Kidney tubule cell (primary cell): ENCODE results near the gene UPK1B.
"Not testable (repeated sequence)": the region's sequence is repeated elsewhere in the genome, so short reads cannot be mapped to it uniquely, and the experiment has no call there.

Experiments used
- DNase-seq: peaks from one replicate; pipeline ENCODE4 v3.0.0-alpha.2; 2018; ENCODE audit warnings: low spot score

Gene UPK1B

GRCh38 chr3:119225121-119225520 is 51.7 kb downstream of the UPK1B start:
- DNase-seq, result no peak

GRCh38 chr3:119227070-119227850 is 53.9 kb downstream of the UPK1B start:
- no peak for DNase-seq

GRCh38 chr3:119228373-119229145 is 55.2 kb downstream of the UPK1B start:
- no peak for DNase-seq

GRCh38 chr3:119229190-119229589 is 55.8 kb downstream of the UPK1B start:
- no peak for DNase-seq

GRCh38 chr3:119230071-119230470 is 56.7 kb downstream of the UPK1B start:
- DNase-seq, result no peak

DNA sequence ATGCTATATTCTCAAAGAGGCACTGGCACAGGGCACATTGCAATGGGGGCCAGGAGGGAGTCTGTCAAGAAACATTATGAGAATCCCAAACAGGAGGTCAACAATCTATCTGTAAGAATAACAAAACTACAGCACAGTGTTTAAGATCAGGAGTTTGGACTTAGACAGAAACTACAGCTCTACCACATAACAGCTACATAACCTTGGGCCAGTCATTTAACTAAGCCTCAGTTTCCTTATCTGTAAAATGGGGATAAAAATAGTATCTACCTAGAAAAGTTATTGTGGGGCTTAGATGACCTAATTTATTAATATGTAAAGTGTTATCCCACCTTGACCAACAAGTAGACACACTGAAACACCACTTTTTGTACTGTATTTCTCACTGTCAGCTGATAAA is 57.3 kb downstream of the UPK1B start:
- no peak for DNase-seq

- no peak for DNase-seq
Observed at GRCh38 chr3:119234610-119235009, 61.2 kb downstream of the UPK1B start.

DNA sequence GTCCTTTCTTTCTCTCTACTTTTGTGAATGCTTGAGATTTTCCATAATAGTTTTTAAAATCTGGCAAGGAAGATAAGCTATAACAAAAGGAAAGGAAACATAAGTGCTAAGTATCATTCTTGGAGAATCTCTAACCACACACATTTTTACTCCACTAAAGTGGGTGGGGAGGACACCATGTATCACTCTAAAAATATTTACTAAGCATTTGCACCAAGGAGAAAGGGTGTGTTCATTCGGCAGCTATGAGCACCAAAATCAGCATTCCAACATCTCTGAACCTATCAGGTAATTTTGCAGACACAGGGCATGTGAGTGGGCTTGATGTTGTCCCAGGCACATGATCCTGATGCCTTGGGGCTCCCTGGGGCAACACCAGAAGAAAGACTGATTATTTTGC is 61.8 kb downstream of the UPK1B start:
- DNase-seq, result peak; percentile 72

GRCh38 chr3:119236756-119237155 is 63.4 kb downstream of the UPK1B start:
- no peak for DNase-seq

- no peak for DNase-seq
Observed at GRCh38 chr3:119237299-119237698, 63.9 kb downstream of the UPK1B start.

DNA sequence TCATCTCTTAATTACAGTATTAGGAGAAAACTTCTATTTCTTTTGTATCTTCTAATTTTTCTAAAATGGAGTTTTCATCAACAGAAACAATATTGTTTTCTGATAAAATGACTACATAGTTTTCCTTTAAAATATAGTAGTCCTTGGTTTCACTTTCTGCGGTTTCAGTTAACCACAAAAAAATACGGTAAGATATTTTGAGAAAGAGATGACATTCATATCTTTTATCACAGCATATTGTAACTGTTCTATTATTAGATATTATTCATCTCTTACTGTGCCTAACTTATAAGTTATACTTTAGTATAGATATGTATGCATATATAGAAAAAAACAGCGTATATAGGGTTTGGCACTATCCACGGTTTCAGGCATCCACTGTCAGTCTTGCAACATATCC is 65.0 kb downstream of the UPK1B start:
- DNase-seq, result no peak

DNA sequence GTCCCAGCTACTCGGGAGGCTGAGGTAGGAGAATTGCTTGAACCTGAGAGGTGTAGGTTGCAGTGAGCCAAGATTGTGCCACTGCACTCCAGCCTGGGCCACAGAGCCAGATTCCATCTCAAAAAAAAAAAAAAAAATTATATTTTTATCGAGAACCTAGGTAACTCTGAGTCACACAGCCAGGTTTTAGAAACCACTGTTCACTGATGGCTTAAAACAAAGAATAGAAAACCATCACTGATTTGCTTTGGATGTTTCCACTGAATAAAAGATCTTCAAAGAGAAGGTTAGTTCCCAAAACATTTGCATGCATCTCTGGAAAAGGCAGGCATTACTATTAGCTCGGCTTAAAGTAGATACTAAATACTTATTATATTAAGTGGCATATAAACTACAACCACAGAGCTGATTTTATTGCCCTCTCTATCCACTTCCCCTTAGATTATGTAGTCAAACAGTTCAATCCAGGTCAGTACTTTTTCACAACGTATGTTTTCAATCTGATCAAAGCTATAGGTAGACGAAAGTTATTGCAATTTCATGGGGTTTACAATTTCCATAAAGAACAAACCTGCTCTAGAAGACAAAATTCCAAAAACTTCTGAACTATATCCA is 65.9 kb downstream of the UPK1B start:
- peak; percentile 22 for DNase-seq

- peak; percentile 31 for DNase-seq
Observed at GRCh38 chr3:119240101-119240590, 66.7 kb downstream of the UPK1B start.

DNA sequence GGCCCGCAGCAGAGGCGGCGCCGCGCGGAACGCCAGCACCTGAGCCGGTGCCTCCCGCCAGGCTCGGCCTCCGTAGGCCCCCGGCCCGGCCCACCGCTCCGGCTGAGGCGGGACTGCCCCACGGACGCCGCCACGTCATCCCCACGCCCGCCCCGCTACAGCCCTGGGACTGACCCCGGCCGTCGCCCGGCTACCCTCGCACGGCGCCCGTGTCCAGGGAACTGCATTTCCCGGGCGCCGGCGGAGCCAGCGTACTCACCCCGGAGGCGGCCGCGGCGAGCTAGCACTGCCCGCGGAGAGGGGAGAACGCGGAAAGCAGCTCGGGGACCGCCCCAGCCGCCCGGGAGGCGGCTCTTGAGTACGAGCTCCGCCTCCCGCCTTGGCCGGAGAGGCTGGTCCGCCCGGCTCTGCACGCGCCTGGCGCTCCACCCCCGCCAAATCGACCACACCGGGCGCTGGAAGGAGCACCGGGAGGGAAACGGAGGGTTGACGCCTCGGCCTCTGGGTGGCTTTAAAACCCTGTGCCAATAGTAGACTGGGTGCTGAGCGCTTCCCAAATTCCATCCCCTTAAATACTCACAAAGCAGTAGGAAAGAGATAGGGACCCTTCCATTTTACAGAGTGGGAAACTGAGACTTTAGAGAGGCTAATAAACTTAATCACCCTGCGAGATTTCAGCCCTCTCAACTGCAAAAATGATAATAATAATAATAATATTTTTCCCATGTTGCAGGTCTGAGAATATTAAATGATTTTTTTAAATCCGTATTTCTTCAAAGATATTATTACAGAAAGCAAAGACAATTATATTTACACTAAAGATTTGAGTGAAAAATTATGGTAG is 67.4 kb downstream of the UPK1B start, which contains the start of gene B4GALT4:
B4GALT4 (minus strand) TSS at position 288 of the 844 bp plus-strand sequence. CDS start 10,779 bp downstream, outside the sequence.
- DNase-seq, result peak; percentile 91

DNA sequence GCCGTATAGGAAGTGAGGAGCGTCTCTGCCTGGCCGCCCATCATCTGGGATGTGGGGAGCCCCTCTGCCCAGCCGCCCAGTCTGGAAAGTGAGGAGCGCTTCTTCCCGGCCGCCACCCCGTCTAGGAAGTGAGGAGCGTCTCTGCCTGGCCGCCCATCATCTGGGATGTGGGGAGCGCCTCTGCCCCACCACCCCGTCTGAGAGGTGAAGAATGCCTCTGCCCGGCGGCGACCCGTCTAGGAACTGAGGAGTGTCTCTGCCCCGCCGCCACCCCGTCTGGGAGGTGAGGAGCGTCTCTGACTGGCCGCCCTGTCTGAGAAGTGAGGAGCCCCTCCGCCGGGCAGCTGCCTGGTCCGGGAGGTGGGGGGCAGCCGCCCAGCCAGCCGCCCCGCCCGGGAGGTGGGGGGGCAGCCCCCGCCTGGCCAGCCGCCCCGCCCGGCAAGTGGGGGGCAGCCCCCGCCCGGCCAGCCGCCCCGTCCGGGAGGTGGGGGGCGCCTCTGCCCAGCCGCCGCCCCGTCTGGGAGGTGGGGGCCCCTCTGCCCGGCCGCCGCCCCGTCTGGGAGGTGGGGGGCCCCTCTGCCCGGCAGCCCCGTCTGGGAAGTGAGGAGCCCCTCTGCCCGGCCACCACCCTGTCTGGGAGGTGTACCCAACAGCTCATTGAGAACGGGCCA is 69.1 kb downstream of the UPK1B start:
- not testable (repeated sequence) for DNase-seq

DNA sequence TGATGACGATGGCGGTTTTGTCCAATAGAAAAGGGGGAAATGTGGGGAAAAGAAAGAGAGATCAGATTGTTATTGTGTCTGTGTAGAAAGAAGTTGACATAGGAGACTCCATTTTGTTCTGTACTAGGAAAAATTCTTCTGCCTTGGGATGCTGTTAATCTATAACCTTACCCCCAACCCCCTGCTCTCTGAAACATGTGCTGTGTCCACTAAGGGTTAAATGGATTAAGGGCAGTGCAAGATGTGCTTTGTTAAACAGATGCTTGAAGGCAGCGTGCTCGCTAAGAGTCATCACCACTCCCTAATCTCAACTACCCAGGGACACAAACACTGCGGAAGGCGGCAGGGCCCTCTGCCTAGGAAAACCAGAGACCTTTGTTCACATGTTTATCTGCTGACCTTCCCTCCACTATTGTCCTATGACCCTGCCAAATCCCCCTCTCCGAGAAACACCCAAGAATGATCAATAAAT is 69.7 kb downstream of the UPK1B start:
- DNase-seq, result not testable (repeated sequence)

DNA sequence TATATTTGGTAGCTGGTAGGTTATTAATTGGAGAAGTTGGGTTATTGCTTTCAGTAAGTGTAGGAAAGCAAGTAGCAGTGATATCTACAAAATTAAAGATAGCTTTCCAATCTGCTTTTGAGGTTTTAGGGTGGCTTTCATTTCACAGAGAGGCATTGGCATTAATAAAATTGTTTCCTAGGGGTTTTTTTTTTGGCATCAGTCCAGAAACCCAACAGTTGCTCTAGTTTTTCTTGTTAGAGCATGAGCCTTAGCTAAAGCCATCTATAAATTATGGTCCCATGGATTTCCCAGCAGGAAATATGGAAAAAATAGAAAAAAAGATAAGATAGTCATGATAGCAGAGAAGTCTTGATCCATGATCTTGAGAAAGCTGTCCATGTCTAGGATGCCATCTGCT is 70.3 kb downstream of the UPK1B start:
- DNase-seq, result no peak

DNA sequence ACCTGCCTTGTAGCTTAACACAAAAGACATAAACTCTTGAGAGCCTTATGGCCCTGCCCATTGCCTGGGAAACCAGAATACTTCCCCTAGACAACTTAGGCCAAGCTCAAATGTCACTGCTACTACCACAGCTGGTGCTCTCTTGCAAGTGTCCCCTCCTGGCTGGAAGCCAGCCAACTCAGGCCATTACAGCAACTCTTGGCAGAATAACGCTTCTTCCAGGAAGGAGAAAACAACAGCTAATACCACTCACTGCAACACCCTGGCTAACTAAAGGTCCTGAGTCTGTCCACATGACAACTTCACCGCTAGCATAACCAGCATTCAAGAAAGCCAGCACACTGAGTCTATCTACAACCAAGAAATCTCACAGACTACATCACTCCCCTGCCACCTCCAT is 72.4 kb downstream of the UPK1B start:
- no peak for DNase-seq
